PFSK-1 (cell line): Measurements from ENCODE around the gene TMEM82.

Experiments
- POLR2AphosphoS5 ChIP-seq: IDR thresholded peaks from 2 replicates; pipeline ENCODE4 v1.6.1; 2012; ENCODE audit warnings: low read depth, mild to moderate bottlenecking, control low read depth, low read length, moderate library complexity
- REST ChIP-seq, 2 experiments: IDR thresholded peaks; 2 replicates each; pipeline versions ENCODE4 v1.6.1 to v1.8.0; 2011 to 2012; ENCODE audit warnings: low read depth in 2 of 2, low read length in 2 of 2, control low read depth in 1 of 2, inconsistent platforms in 1 of 2, mild to moderate bottlenecking in 1 of 2, moderate library complexity in 1 of 2; ENCODE audit not compliant: insufficient read depth in 1 of 2
- TAF1 ChIP-seq: IDR thresholded peaks from 2 replicates; pipeline ENCODE4 v1.6.1; 2012; ENCODE audit warnings: low read length, control low read depth, borderline replicate concordance; ENCODE audit not compliant: insufficient read depth

- TF ChIP-seq POLR2AphosphoS5 (no peak), TAF1 (no peak), REST (IDR thresholded peaks at IDR 0.05; ENCODE audit: insufficient read depth in 1 of 2, low read depth in 2 of 2, low read length in 2 of 2) (no peak)
Measured at GRCh38 chr1:15696956-15697521, 45.3 kb upstream of the TMEM82 start.
